Caki2 (cell line): ENCODE results near the gene CDC16. TPM values are rescaled to one million over a fixed set of nuclear protein-coding genes. Genes with fewer than 3 reads are reported as not detected.
"Not testable (repeated sequence)": the region's sequence is repeated elsewhere in the genome, so short reads cannot be mapped to it uniquely, and the experiment has no call there.

ENCODE experiments used
- DNase-seq: peaks from one replicate; pipeline ENCODE4 v3.0.0-alpha.2; 2015; ENCODE audit warnings: low read depth
- in situ Hi-C: cut with HindIII; loops from 2 replicates; pipeline ENCODE4 v1.10.0; 2016; ENCODE audit warnings: low sequenced_read_pairs, low pct_unique_long_range_greater_than_20kb, mixed read lengths
- total RNA-seq: library from RNA; depleted of rRNA; stranded (reverse); fragments of >200 nt; shearing (Covaris generic); gene quantifications from 2 replicates; pipeline ENCODE4 v1.2.3, GENCODE V29; 2014; ENCODE audit warnings: low replicate concordance

Gene CDC16
- total RNA-seq, 1 experiment from 2014 or later: 41.8 TPM

DNA sequence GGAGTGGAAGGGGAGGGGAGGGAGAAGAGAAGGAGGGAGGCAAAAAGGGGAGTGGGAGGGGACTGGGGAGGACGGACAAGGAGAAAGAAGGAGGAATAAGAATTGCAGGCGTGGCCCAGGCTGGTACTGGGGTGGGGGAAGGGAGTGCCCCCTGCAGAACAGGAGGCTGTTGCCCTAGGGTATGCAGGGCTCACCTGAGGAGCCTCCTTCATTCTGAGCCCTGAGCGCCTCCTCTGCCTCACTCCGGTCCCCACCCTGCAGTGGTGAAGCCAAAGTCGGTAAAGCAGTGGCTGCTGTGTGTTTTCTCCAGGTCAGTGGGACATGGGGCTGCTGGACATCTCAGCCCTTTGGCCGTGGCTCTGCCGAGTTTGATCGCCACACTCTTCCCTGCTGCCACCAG lies 9.1 kb upstream of the CDC16 start:
- no peak for DNase-seq
- in situ Hi-C loops: no loop called here

DNA sequence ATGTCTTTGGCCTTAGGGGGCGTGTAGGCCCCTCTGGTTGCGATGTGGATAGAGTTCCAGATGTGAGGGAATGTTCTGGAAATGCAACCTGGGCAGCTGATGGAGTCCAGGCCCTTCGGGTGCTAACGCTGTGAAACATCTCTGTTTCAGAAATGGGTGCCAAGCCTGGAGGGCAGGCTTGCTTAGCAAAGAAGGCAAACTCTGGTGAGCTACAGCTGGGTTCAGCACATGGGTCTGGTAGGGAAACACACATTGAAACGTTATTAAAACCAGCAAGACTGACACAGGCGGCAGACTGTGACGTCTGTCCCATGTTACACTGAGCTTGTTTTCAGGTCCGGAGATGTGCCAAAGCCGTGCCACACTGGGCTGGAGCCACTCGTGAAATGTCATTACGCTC lies 8.6 kb upstream of the CDC16 start:
- in situ Hi-C loops: no loop called here
- no peak for DNase-seq

DNA sequence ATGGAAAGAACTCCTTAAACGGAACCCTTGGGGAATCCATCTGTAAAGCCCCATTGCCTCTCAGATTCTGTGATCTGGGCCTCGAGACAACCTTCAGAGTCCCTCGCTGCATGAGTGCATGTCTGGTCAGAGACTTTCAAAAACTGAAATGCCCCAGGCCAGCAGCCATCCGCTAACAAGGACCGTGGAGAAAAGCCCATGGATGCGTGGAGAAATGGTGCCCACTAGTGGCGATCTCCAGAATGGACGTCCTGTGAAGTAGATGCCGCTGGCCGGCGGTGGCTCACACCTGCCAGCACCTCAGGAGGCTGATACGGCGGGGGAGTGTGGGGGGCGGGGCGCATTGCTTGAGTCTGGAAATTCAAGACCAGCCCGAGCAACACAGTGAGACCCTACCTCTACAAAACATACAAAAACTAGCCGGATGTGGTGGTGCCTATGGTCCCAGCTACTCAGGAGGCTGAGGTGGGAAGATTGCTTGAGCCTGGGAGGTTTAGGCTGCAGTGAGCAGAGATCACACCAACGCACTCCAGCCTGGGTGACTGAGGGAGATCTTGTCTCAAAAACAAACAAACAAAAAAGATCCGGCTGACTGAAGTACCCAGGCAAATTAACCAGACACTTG lies 7.9 kb upstream of the CDC16 start:
- DNase-seq: peak; percentile 53
- in situ Hi-C loops: no loop called here

DNA sequence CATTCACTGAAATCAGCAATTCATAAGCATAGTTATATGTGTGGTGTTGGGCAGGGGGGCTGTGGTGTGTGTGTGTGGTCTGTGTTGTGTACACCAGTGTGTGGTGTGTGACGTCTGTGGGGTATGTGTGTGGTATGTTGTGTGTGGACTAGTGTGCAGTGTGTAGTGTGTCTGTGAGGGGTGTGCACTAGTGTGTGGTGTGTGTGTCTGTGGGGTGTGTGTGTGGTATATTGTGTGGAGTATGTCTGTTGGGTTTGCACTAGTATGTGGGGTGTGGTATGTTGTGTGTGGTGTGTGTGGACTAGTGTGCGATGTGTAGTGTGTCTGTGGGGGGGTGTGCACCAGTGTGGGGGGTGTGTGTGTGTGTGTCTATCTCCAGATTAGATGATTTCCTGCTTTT lies 7.2 kb upstream of the CDC16 start:
- in situ Hi-C loops: no loop called here
- DNase-seq: no peak

DNA sequence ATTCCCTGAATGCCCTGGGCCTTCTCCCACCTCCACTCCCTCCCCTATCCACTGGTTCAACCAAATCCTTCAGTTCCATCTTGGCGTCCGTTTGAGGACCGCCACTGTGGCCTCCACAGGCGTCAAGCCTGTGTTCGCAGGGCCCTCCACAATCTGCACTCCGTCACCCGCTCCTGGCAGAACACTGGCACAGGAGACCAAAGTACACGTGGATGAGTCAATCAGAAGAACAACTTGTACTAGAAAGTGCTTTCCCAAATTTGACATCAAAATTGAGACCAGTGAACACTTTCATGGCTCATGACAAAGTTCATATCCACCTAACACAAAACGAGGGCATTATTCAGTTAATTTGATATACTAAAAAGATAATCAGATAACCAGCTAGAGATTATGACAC lies 6.5 kb upstream of the CDC16 start:
- in situ Hi-C loops: no loop called here
- no peak for DNase-seq

DNA sequence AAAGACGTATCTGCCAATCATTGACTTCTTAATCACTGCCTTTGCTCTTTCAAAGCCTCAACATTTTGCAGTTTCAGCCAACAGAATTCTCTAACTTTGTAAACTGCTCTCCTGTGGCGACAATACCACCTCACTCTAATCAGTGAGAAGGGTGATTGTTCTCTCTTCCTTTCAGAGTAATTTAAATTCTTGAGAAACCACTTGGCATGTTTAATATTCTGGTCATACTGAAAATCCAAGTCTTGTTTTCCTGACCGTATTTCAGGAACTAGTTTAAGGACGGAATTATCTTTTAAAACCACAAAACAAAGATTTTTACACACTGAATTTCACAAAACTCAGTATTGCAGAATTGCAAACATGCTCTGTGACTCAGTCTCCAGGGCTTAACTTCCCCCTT lies 5.2 kb upstream of the CDC16 start:
- in situ Hi-C loops: no loop called here
- DNase-seq: no peak

DNA sequence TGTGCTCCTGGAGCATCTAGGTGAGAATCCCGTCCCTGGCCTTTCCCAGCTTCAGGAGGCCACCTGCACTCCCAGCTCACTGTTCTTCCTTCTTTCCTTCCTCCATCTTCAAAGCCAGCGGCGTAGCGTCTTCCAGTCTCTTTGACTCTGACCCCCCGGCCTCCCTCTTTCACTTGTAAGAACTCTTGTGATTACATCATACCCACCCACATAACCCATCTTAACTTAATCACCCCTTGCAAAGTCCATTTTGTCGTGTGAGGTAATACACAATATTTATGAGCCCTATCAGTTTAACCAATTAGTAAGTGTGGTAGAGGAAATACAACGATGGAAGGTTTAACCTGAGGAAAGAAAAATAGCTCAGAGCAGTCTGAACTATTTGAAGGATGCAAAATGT lies 4.6 kb upstream of the CDC16 start:
- in situ Hi-C loops: no loop called here

DNA sequence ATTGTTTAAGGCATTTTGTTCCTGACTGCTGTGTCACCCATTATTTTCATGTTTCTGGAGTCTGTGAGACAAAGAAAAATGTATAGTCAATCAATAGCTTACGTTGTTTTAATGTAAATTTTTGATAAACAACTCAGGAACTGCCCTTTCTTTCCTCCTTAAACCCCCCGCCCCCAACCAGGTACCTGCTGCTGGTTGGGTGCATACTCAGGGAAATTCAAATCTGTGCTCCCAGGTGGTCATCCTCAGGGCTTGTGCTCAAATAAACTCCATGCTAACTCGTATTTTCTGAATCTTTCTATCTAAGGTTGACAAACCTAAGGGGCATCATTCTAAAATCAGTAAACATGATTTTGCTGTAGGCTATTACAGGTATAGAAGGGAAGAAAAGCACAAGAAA lies 4.1 kb upstream of the CDC16 start:
- in situ Hi-C loops: no loop called here
- DNase-seq: no peak

More for the DNA sequence above, 4.6 kb upstream of the CDC16 start:
- no peak for DNase-seq

DNA sequence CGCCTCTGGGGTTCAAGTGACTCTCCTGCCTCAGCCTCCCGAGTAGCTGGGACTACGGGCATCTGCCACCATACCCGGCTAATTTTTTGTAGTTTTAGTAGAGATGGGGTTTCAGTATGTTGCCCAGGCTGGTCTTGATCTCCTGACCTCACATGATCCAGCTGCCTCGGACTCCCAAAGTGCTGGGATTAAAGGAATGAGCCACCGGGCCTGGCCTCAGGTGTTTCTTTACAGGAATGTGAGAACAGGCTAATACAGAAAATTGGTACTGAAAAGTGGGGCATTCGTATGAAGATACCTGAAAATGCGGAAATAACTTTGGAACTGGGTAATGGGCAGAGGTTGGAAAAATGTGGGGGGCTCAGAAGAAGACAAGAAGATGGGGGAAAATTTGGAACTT lies 2.8 kb upstream of the CDC16 start:
- in situ Hi-C loops: no loop called here
- DNase-seq: no peak

DNA sequence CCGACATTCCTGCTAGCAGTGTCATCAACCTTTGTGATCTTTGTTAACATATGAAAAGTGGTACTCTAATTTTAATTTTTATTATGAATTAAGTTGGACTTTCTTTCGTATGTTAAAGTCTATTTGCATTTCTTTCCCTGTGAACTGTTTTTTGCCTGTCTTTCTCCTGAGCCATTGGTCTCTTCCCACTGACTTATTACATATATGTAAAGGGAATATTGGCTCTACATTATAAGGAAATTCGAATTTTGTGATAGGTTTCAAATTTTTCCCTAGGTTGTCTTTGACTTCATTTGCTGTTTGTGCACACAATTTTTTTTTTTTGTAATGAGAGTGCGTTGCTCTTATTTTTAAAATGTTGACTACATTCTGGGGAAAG lies 442 bp upstream of the CDC16 start:
- no peak for DNase-seq
- in situ Hi-C loops: no loop called here

DNA sequence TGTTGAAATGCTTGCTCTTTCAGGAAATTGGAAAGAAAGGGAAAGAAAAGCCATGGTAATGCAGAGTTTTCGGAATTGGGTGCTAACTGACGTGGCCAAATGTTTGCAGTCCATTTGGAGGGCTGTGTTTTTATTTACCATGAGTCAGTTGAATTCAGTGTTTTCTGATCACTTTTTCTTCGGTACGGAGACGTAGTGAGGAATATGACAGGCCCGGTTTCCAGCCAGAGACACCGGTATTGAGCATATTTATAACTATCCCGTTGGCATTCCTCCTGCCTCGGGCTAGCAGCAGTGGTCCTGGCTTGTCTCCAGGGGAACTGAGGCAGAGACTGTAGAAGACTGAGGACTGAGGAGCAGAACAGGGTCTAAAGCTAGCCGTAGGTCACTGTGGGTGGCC lies 1.0 kb downstream of the CDC16 start:
- in situ Hi-C loops: no loop called here
- no peak for DNase-seq

DNA sequence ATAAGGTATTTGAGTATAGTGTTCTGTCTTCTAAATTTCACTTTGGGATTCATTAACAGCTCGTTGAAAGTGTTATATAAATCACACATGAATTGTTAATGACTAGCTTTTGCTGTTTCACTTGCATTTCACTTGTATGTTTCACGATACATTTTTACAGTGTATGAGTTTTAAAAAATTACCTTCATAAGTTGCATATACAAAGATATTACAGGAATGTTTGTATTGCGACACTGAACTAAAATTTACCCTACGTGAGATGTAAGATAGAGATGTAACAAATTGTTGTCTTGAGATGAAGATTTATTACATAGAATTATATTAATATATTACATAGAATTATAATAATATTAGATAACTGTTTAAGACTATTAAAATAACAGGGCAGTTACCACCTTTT lies 1.5 kb downstream of the CDC16 start:
- in situ Hi-C loops: no loop called here
- no peak for DNase-seq

DNA sequence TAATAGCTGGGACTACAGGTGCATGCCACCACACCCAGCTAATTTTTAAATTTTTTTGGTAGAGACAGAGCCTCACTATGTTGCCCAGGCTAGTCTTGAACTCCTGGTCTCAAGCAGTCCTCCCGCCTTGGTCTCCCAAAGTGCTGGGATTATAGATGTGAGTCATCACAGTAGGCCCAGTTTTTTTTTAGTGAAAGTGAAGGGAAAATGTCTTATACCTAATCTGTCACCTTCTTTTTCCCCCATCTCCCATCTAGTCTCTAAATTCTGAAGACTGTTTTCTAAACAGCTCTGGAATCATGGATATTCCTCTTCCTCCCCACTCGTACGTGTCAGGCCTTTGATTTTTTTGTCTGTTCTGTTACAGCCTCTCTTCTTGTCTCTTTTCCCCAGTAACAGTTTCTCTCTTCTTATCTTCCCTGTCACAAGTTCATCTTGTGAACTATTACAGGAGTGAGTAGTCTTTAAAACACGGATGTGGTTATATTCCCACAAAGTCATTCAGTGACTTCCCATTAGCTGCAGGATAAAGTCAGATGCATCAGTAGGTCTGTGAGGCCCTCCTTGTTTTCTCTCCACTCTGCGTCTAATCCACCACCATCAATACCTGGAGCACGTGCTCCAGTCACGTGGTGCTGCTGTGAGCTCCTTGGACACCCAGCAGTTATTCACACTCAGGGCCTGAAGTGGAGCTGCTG lies 2.9 kb downstream of the CDC16 start:
- in situ Hi-C loops: no loop called here
- no peak for DNase-seq

DNA sequence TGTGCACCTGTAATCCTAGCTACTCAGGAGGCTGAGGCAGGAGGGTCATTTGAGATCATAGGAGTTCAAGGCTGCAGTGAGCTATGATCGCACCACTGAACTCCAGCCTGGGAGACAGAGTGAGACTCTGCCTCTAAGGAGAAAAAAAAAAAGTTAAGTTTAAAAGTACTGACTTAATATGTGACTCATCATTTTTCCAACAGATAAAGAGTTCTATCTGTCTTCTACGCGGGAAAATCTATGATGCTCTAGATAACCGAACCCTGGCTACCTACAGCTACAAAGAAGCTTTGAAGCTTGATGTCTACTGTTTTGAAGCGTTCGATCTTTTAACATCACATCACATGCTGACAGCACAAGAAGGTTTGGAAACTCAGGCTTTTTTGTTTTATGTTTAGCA lies 7.2 kb downstream of the CDC16 start:
- in situ Hi-C loops: no loop called here

DNA sequence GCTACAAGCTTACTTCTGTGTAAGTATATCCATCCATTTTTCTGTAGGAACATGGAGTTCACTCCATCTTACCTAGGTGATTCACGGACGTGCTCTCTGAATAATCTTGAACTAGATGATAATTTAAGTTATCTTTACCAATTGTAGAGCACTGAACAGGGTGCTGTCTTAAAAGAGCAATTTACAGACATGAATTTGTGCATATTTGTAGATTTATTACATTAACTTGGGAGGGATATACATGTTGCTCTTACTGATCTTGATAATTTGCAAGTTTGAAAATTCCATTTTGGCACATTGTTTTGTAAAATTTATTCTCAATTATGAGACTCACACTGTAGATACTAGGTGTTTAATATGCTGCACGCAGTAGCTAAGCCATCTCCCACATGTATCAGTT lies 9.3 kb downstream of the CDC16 start:
- in situ Hi-C loops: no loop called here
- DNase-seq: no peak

More for the DNA sequence above, 7.2 kb downstream of the CDC16 start:
- DNase-seq: peak; percentile 24

DNA sequence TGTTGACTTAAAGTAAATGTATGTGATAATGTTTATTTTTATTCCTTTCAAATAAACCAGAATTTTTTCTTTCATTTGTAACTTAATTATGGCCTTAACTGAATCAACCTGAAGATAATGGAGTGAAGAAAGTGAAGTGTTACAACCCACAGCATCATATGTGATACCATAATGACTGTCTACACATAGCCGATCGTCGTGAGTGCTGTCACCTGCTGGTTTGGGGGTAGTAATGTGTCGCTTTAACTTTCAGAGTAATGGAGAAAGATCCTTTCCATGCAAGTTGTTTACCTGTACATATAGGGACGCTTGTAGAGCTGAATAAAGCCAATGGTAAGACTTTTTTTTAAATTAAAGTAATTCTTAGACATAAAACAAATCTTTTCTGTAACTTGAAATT lies 9.9 kb downstream of the CDC16 start:
- in situ Hi-C loops: no loop called here
- no peak for DNase-seq

DNA sequence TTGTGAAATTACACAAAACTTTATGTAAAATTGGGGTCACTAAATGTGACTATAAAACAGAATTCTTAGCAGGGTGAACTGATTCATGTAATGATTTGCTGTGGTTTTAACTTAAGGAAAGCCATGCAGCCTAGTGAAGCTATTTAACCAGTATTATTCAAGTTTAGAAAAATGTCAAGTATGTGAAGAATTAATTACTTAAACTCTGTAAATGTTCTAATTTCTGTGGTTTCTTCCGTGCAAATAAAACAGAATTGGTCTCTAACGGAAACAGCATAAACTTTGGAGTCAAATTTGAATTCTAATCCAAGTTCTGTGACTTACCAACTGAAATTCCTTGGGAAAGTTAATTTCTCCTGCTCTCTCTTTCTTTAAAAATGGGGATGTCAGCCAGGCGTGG lies 13.3 kb downstream of the CDC16 start:
- peak; percentile 28 for DNase-seq
- in situ Hi-C loops: no loop called here

DNA sequence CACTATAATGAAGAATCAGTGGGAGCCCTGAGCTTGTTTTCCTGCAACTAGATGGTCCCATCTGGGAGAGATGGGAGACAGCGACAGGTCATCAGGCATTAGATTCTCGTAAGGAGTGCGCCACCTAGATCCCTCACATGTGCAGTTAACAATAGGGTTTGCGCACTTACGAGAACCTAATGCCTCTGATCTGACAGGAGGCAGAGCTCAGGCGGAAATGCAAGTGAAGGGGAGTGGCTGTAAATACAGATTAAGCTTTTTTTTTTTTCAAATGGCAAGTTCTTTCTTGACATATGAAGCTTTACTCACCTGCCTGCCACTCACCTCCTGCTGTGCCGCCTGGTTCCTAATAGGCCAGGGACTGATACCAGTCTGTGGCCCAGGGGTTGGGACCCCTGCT lies 14.4 kb downstream of the CDC16 start:
- in situ Hi-C loops: no loop called here
- no peak for DNase-seq

DNA sequence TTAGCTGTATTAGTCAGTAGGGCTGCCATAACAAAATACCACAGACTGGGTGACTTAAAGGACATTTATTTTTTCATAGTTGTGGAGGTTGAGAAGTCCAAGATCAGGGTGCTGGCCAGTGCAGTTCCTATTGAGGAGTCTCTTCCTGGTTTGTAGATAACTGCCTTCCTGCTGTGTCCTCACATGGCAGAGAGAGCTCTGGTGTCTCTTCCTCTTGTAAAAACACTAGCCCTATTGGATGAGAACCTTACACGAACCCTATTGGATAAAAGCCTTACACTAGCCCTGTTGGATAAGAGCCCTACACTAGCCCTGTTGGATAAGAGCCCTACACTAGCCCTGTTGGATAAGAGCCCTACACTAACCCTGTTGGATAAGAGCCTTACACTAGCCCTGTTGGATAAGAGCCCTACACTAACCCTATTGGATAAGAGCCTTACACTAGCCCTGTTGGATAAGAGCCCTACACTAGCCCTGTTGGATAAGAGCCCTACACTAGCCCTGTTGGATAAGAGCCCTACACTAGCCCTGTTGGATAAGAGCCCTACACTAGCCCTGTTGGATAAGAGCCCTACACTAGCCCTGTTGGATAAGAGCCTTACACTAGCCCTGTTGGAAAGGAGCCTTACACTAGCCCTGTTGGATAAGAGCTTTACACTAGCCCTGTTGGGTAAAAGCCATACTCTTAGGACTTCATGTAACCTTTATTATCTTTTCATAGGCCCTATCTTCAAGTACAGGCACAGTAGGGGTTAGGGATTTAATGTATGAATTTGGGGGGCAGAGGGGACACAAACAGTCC lies 17.1 kb downstream of the CDC16 start:
- in situ Hi-C loops, DNase-seq: not testable (repeated sequence)

DNA sequence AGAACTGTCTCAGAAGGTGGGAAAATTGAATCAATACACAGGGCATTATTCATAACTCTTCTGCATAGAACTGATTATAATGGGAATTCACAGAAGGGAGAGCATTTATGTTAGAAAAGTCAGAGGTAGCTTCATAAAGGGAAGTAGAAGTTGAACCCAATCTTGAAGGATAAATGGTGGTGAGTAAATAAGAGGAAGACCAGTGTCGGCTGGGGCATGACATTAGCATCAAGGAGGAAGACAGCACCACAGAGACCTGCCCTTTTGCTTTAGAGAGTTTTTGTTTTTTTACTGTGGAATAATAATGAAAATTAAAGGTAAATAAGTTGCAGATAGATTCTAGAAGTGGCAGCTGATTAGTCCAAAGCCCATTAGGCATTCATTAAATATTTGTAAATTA lies 21.9 kb downstream of the CDC16 start:
- in situ Hi-C loops: no loop called here
- DNase-seq: no peak
